K562 (cell line): ENCODE data around the gene PCDH12. TPM values are rescaled to one million over a fixed set of nuclear protein-coding genes. Genes with fewer than 3 reads are reported as not detected.

Experiments used
- ATAC-seq: fragments of 200-7000 bp; cut with Tn5 transposase; 3 replicates; pipeline ENCODE4 v1.9.1; 2020; ENCODE audit warnings: moderate library complexity
- BruUV-seq: library from RNA; stranded (reverse); fragments of 400-500 nt; replicated peaks from 2 replicates; lab custom pipeline; 2021; lab: Mats Ljungman, UMichigan
- CTCF ChIA-PET: fragments of 300-600 bp; formaldehyde crosslinking; extraction: SDS; loops from one replicate; lab custom pipeline; 2021; ENCODE audit warnings: low intra/inter-chr PET ratio; lab: Yijun Ruan, JAX
- POLR2A ChIA-PET: fragments of 300-600, 350-650 bp; sonication (Branson Sonifier 250); formaldehyde crosslinking; extraction: SDS; loops from one replicate; lab custom pipeline; 2021; ENCODE audit warnings: antibody characterized with exemption, inconsistent platforms; lab: Yijun Ruan, JAX
- DNase-seq, 4 experiments: peaks; one replicate each; pipeline versions ENCODE4 v3.0.0 to v3.0.0-alpha.2; 2011 to 2018; ENCODE audit warnings: low spot score in 3 of 4, mixed read lengths in 3 of 4; ENCODE audit errors: extremely low read depth in 1 of 4
- FAIRE-seq: peaks from 2 replicates; lab custom pipeline; 2011; peaks lifted over from hg19 to GRCh38; lab: Jason Lieb, UNC
- H2AFZ ChIP-seq: 2 replicates; pipeline ENCODE4 v1.6.0; 2011; ENCODE audit warnings: low read depth, low read length, control low read depth, inconsistent platforms
- H3K27ac ChIP-seq: fragments of 200-600 bp; 3 replicates; pipeline ENCODE4 v1.8.0; 2011; ENCODE audit warnings: low read depth, mild to moderate bottlenecking, control low read depth, inconsistent platforms, low read length, moderate library complexity, mixed read lengths; ENCODE audit errors: extremely low read depth
- H3K27me3 ChIP-seq, 2 experiments: fragments of 300-600 bp in 1 of 2; 2 replicates in 1 of 2; 3 replicates in 1 of 2; pipeline versions ENCODE4 v1.6.0 to v1.8.0; 2011; ENCODE audit warnings: inconsistent platforms in 2 of 2, low read length in 2 of 2, mild to moderate bottlenecking in 1 of 2, mixed read lengths in 1 of 2, moderate library complexity in 1 of 2; ENCODE audit not compliant: control insufficient read depth in 2 of 2, insufficient read depth in 2 of 2
- H3K36me3 ChIP-seq: fragments of 300-600 bp; 3 replicates; pipeline ENCODE4 v1.8.0; 2011; ENCODE audit warnings: mild to moderate bottlenecking, low read length, inconsistent platforms; ENCODE audit not compliant: control insufficient read depth, insufficient read depth
- H3K4me1 ChIP-seq, 2 experiments: fragments of 200-600 bp in 1 of 2; replicated peaks in 1 of 2; 2 replicates in 1 of 2; 3 replicates in 1 of 2; pipeline versions ENCODE4 v1.5.1 to v1.8.0; 2011; ENCODE audit warnings: inconsistent platforms in 2 of 2, low read length in 2 of 2, mild to moderate bottlenecking in 1 of 2, mixed read lengths in 1 of 2, moderate library complexity in 1 of 2; ENCODE audit not compliant: control insufficient read depth in 2 of 2, insufficient read depth in 2 of 2
- H3K4me2 ChIP-seq: 2 replicates; pipeline ENCODE4 v1.6.1; 2011; ENCODE audit warnings: low read length, control low read depth, inconsistent platforms, mixed read lengths; ENCODE audit not compliant: insufficient read depth
- H3K4me3 ChIP-seq: fragments of 200-600 bp; sonication (generic), shearing (Covaris generic); 2 replicates; pipeline ENCODE4 v1.5.1; 2016; ENCODE audit warnings: control low read depth, inconsistent platforms
- H3K79me2 ChIP-seq: fragments of 200-600 bp; 3 replicates; pipeline ENCODE4 v1.8.0; 2011; ENCODE audit warnings: low read length, inconsistent platforms; ENCODE audit not compliant: control insufficient read depth, insufficient read depth
- H3K9ac ChIP-seq, 2 experiments: 2 replicates each; pipeline versions ENCODE4 v1.6.0 to v1.6.1; 2011; ENCODE audit warnings: low read depth in 2 of 2, low read length in 2 of 2, control low read depth in 1 of 2, inconsistent platforms in 1 of 2, mild to moderate bottlenecking in 1 of 2, mixed read lengths in 1 of 2; ENCODE audit not compliant: insufficient read depth in 1 of 2
- H3K9me1 ChIP-seq: one replicate; pipeline ENCODE4 v1.6.0; 2011; ENCODE audit warnings: inconsistent platforms, mild to moderate bottlenecking, low read length, moderate library complexity; ENCODE audit not compliant: control insufficient read depth, insufficient read depth
- H3K9me3 ChIP-seq: replicated peaks from 2 replicates; pipeline ENCODE4 v1.5.1; 2011; ENCODE audit warnings: low read depth, low read length, inconsistent platforms; ENCODE audit not compliant: control insufficient read depth, insufficient read depth
- H4K20me1 ChIP-seq: replicated peaks from 2 replicates; pipeline ENCODE4 v1.6.1; 2011; ENCODE audit warnings: low read length, inconsistent platforms, mixed read lengths; ENCODE audit not compliant: control insufficient read depth, insufficient read depth
- DNMT1 ChIP-seq: fragments of 450-650 bp; IDR thresholded peaks from 2 replicates; pipeline ENCODE4 v1.6.1; 2016; ENCODE audit warnings: antibody characterized with exemption, mild to moderate bottlenecking
- HCFC1 ChIP-seq: IDR thresholded peaks from 2 replicates; pipeline ENCODE4 v1.6.1; 2012; ENCODE audit warnings: low read depth, low read length, improper control_type of control experiment
- MIER1 ChIP-seq: fragments of 450-650 bp; IDR thresholded peaks from 2 replicates; pipeline ENCODE4 v1.6.1; 2016; ENCODE audit warnings: antibody characterized with exemption, mild to moderate bottlenecking, low read depth
- ZKSCAN3 ChIP-seq: fragments of 250-450 bp; sonication (Bioruptor Pico); IDR thresholded peaks from 2 replicates; pipeline ENCODE4 v1.4.0; 2020
- WGBS: fragments of 100-300 bp; shearing (Covaris generic); methylation state at CpG from one replicate; pipeline ENCODE4 v1.1.6; 2016; ENCODE audit warnings: low coverage, mixed read lengths; ENCODE audit not compliant: insufficient coverage; ENCODE audit errors: missing lambda C conversion rate; 5-methylcytosine and 5-hydroxymethylcytosine counted together
- in situ Hi-C: fragments of 300-500 bp; cut with MboI; formaldehyde crosslinking; loops from 4 replicates; pipeline ENCODE4 v1.15.0; 2018; ENCODE audit warnings: inconsistent platforms, mixed read lengths
- intact Hi-C: fragments of 100-400 bp; cut with micrococcal nuclease; formaldehyde crosslinking; loops from 2 replicates; pipeline ENCODE4 v1.14.2; 2022
- polyA plus RNA-seq, 8 experiments: library from polyadenylated mRNA; depleted of rRNA in 4 of 8; stranded (reverse) in 5 of 8; unstranded in 3 of 8; fragments of >200 nt; fragmentation: Nextera tagmentation in 2 of 8; fragmentation: Illumina TruSeq in 1 of 8; extraction: Ambion mirVana in 2 of 8; extraction: Trizol in 1 of 8; gene quantifications; 2 replicates each; pipeline versions ENCODE4 v1.2.1 to v1.2.3, GENCODE V29; 2011 to 2014; ENCODE audit warnings: inconsistent platforms in 1 of 8, missing spikeins in 1 of 8
- total RNA-seq, 7 experiments: library from RNA; depleted of rRNA in 6 of 7; stranded (reverse); fragments of >200 nt in 6 of 7; fragmentation: Illumina TruSeq in 2 of 7; extraction: Trizol in 2 of 7; gene quantifications; 2 replicates each; pipeline versions ENCODE4 v1.2.1 to v1.2.3, GENCODE V29; 2011 to 2021; ENCODE audit warnings: low replicate concordance in 1 of 7
- TF ChIP-seq, protein P1 (sequence below): sonication (generic); formaldehyde crosslinking; IDR thresholded peaks from 2 replicates; pipeline ENCODE4 v1.5.0; 2020; ENCODE audit warnings: missing genetic modification reagents
- TF ChIP-seq, protein P2 (sequence below): fragments of 450-650 bp; IDR thresholded peaks from 2 replicates; pipeline ENCODE4 v1.6.1; 2016; ENCODE audit warnings: antibody characterized with exemption
- TF ChIP-seq, protein P3 (sequence below): IDR thresholded peaks from 2 replicates; pipeline ENCODE4 v1.6.1; 2011; ENCODE audit warnings: borderline replicate concordance, low read depth, mild to moderate bottlenecking, moderate library complexity, low read length; ENCODE audit not compliant: insufficient read depth, poor library complexity, severe bottlenecking
- TF ChIP-seq, protein P4 (sequence below): fragments of 450-650 bp; formaldehyde crosslinking; IDR thresholded peaks from 2 replicates; pipeline ENCODE4 v1.4.0; 2020; ENCODE audit warnings: mild to moderate bottlenecking, moderate library complexity
- TF ChIP-seq, protein P5 (sequence below): sonication (generic); formaldehyde crosslinking; IDR thresholded peaks from 2 replicates; pipeline ENCODE4 v1.9.0; 2022; ENCODE audit warnings: mild to moderate bottlenecking, missing genetic modification reagents
- TF ChIP-seq, protein P6 (sequence below), 2 experiments: fragments of 450-650 bp in 1 of 2; IDR thresholded peaks; 2 replicates each; pipeline ENCODE4 v1.6.1; 2011 to 2017; ENCODE audit warnings: low read depth in 2 of 2, antibody characterized with exemption in 1 of 2, borderline replicate concordance in 1 of 2, low read length in 1 of 2, mild to moderate bottlenecking in 1 of 2, mixed read lengths in 1 of 2; ENCODE audit not compliant: control insufficient read depth in 1 of 2

PCDH12 gene
- total and polyA plus RNA-seq, 9 of the 15 experiments (the other 6 are each of a cell fraction or from before 2014, with no cell fraction given): 0.01 to 0.04 (median 0.01) TPM; not detected in 4

DNA sequence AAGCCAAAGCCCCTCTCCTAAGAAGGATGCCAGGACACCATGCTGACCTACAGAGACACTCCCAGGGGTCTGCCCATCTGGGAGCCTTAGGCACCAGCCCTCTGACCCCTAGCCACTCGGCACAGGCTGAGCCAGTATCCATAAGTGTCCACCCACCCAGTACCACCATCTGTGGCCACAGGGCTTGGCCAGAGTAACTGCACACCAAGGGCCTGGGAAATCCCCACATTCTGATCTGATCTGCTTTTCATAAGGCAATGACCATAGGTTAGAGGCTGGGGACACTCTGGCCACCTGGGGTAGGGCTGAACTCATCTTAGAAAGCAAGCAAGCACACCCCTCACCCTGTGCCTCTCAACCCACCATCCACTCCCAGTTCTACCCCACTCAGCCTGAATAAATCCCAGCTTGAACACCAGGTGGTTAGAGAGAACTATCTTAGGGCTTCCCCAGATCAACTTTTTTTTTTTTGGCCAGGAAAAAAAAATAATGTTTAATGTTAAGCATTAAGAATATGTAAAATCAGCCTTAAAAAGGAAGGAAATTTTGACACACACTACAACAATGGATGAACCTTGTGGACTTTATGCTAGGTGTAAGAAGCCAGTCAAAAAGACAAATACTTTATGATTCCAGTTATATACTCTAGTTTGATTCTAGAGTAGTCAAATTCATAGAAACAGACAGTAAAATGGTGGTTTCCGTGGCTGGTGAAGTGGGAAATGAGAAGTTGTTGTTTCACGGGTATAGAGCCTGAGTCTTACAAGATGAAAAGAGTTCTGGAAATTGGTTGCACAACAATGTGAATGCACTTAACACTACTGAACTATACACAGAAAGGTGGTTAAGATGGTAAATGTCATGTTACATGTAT is 48.6 kb upstream of the PCDH12 start:
- in situ Hi-C loops (loop anchor here (5.0 kb wide), 1 partner anchor 136 kb away; no protein-coding TSS in a partner anchor), intact Hi-C loops (no loop called here)
- Histone ChIP-seq H3K4me3 (no peak overlapping the region), H3K36me3 (peaks cover 70% of the 10 kb centered on the region), H3K79me2 (no peaks in the 10 kb centered on the region), H3K27me3 (no peaks in the 10 kb centered on the region), H3K4me2 (no peak overlapping the region), H3K9ac (no peak overlapping the region; a peak in 1 of 4 replicates), H3K9me3 (peaks cover 4% of the 10 kb centered on the region), H3K9me1 (no peaks in the 10 kb centered on the region), H3K4me1 (peaks cover 12 to 13% of the 10 kb centered on the region in 2 experiments), H3K27ac (no peak overlapping the region), H4K20me1 (no peaks in the 10 kb centered on the region), H2AFZ (no peak overlapping the region)
- ChIA-PET CTCF (interaction anchor here (1.1 kb wide), 1 partner anchor 137 kb away, joined by 4 read pairs; no protein-coding TSS in a partner anchor), POLR2A (no interaction called here)
- 94% methylated on average over 3 of the region's 3 CpGs for WGBS
- FAIRE-seq (no peak), DNase-seq (no peak), ATAC-seq (no peak)
- no TSS peak for BruUV-seq
- TF ChIP-seq, protein P1, sequence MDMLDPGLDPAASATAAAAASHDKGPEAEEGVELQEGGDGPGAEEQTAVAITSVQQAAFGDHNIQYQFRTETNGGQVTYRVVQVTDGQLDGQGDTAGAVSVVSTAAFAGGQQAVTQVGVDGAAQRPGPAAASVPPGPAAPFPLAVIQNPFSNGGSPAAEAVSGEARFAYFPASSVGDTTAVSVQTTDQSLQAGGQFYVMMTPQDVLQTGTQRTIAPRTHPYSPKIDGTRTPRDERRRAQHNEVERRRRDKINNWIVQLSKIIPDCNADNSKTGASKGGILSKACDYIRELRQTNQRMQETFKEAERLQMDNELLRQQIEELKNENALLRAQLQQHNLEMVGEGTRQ (CRISPR knock-in tag): no peak
- TF ChIP-seq, protein P2, sequence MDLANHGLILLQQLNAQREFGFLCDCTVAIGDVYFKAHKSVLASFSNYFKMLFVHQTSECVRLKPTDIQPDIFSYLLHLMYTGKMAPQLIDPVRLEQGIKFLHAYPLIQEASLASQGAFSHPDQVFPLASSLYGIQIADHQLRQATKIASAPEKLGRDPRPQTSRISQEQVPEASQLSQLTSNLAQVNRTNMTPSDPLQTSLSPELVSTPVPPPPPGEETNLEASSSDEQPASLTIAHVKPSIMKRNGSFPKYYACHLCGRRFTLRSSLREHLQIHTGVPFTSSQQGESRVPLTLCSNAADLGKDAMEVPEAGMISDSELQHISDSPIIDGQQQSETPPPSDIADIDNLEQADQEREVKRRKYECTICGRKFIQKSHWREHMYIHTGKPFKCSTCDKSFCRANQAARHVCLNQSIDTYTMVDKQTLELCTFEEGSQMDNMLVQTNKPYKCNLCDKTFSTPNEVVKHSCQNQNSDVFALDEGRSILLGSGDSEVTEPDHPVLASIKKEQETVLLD: no peak
- TF ChIP-seq, protein P3, sequence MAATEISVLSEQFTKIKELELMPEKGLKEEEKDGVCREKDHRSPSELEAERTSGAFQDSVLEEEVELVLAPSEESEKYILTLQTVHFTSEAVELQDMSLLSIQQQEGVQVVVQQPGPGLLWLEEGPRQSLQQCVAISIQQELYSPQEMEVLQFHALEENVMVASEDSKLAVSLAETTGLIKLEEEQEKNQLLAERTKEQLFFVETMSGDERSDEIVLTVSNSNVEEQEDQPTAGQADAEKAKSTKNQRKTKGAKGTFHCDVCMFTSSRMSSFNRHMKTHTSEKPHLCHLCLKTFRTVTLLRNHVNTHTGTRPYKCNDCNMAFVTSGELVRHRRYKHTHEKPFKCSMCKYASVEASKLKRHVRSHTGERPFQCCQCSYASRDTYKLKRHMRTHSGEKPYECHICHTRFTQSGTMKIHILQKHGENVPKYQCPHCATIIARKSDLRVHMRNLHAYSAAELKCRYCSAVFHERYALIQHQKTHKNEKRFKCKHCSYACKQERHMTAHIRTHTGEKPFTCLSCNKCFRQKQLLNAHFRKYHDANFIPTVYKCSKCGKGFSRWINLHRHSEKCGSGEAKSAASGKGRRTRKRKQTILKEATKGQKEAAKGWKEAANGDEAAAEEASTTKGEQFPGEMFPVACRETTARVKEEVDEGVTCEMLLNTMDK: no peak
- TF ChIP-seq DNMT1 (no peak), MIER1 (no peak), ZKSCAN3 (no peak), HCFC1 (no peak)
- TF ChIP-seq, protein P4, sequence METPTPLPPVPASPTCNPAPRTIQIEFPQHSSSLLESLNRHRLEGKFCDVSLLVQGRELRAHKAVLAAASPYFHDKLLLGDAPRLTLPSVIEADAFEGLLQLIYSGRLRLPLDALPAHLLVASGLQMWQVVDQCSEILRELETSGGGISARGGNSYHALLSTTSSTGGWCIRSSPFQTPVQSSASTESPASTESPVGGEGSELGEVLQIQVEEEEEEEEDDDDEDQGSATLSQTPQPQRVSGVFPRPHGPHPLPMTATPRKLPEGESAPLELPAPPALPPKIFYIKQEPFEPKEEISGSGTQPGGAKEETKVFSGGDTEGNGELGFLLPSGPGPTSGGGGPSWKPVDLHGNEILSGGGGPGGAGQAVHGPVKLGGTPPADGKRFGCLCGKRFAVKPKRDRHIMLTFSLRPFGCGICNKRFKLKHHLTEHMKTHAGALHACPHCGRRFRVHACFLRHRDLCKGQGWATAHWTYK (CRISPR knock-in tag): no peak
- TF ChIP-seq, protein P5, sequence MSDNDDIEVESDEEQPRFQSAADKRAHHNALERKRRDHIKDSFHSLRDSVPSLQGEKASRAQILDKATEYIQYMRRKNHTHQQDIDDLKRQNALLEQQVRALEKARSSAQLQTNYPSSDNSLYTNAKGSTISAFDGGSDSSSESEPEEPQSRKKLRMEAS (CRISPR knock-in tag): no peak
- TF ChIP-seq, protein P6, sequence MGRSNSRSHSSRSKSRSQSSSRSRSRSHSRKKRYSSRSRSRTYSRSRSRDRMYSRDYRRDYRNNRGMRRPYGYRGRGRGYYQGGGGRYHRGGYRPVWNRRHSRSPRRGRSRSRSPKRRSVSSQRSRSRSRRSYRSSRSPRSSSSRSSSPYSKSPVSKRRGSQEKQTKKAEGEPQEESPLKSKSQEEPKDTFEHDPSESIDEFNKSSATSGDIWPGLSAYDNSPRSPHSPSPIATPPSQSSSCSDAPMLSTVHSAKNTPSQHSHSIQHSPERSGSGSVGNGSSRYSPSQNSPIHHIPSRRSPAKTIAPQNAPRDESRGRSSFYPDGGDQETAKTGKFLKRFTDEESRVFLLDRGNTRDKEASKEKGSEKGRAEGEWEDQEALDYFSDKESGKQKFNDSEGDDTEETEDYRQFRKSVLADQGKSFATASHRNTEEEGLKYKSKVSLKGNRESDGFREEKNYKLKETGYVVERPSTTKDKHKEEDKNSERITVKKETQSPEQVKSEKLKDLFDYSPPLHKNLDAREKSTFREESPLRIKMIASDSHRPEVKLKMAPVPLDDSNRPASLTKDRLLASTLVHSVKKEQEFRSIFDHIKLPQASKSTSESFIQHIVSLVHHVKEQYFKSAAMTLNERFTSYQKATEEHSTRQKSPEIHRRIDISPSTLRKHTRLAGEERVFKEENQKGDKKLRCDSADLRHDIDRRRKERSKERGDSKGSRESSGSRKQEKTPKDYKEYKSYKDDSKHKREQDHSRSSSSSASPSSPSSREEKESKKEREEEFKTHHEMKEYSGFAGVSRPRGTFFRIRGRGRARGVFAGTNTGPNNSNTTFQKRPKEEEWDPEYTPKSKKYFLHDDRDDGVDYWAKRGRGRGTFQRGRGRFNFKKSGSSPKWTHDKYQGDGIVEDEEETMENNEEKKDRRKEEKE (IDR thresholded peaks at IDR 0.05; ENCODE audit: borderline replicate concordance in 1 of 2, control insufficient read depth in 1 of 2, low read depth in 2 of 2, low read length in 1 of 2): no peak
